Stimulated activated CD8-positive, alpha-beta memory T cell treated with anti-CD3 and anti-CD28 coated beads, Interleukin-15, amount 100 ng/mL, for 24 hours (primary cell): Measurements from ENCODE around the gene FTO.
"Not testable (repeated sequence)": the region's sequence is repeated elsewhere in the genome, so short reads cannot be mapped to it uniquely, and the experiment has no call there.

ENCODE experiments used
- DNase-seq: peaks from one replicate; pipeline ENCODE4 v3.0.0-alpha.2; 2020; ENCODE audit warnings: low read depth

FTO gene

GRCh38 chr16:53703590-53704444 is at the start of gene FTO, which contains the start of gene RPGRIP1L:
Gene FTO, plus strand, starts transcription at chr16:53704156.
Gene RPGRIP1L, minus strand, starts transcription at chr16:53703859. Its CDS starts 3,136 bp downstream, at chr16:53700723.
- peak; percentile 91 for DNase-seq

DNA sequence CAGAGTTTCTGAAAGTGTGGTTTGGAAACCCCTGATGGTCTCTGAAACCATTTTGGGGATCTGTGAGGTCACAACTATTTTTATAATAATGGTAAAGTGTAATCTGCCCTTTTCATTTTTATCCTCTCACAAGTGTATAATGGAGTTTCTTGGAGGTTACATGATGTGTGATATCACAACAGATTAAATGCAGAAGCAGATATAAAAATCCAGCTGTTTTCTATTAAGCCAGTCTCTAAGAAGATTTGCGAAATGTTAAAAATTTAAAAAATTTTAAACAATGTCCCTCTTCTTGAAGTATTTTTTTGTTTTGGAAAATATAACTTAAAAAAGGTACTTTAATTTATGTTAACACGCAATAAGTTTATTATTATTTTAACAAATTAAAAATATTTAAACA is 49.0 kb upstream of the FTO start:
- no peak for DNase-seq

- DNase-seq: no peak
These were observed 41.9 kb upstream of the FTO start for GRCh38 chr16:53662072-53662471.

DNA sequence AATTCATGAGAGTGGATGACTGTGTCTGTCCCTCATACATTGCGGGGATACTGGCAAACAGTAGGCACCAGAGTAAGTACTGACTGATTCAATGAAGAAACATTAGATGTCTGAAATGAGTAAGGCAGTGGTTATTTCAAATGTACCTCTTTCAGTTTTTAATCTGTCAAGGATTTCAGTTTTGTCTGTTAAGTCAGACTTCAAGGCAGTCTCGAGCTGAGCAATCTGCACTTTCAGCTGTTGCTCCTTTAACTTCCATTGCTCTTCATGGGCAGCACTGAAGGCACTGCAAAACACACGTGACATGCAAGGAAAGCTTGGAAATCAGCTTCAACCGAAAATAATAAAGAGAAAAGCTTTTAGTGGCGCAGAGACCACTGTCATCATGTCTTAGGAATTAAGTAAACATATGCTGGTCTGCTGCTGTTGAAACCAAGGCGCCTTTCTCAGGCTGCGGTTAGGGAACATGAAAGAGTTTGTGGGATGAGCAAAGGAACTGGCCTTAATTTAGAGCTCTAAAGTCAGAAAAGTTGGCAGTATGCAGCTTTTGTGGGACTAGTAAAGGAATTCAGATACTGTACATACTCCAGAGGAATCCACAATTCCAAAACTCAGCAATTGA is 39.1 kb upstream of the FTO start:
- no peak for DNase-seq

GRCh38 chr16:53666786-53667415 is 37.1 kb upstream of the FTO start:
- no peak for DNase-seq

DNA sequence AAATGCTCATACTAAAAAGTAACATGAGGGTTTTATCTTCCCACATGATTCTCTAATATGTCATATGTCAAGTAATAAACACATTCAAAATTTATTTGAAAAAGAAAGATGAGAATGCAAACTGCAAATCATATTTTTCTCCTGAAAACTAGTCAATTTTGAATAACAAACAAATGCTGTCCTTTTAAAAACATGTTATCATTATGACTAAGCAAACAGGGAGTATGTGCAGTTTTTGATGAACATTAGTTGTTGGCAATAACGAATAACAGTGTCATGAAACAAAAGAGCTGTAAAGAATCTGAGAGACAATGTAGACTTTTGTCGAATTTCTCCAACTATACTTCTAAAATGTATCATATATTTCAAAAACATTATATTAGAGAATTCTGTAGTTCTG is 35.1 kb upstream of the FTO start:
- no peak for DNase-seq

- no peak for DNase-seq
These were observed 31.5 kb upstream of the FTO start for GRCh38 chr16:53672461-53672860.

GRCh38 chr16:53673189-53673588 is 30.8 kb upstream of the FTO start:
- DNase-seq: no peak

GRCh38 chr16:53678155-53678554 is 25.8 kb upstream of the FTO start:
- DNase-seq: no peak

DNA sequence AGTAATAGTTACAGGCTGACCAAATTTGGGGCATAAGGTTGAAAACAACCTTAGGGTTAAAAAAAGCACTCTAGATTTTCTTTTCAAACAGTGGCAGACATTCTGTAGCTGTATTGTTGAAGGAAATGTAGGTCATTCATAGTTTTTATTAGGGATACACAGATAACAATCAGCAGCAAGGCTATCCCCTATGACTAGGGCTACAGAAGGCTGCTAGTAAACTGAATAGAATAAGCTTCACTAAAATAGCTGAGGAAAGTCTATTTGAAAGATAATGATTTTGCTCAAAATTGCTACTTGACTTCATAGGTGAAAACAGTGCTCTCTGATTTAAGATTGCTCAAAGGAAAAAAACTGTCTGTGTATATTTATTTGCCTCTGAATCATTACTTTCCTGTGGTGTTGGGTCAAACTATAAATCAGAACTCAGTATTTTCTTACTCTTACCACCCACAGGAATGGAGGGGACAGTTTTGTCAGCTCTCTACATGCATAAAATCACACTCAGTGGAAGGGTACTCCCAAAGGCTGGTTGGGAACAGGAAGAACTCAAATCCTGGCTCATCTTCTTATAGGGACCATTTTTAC is 25.1 kb upstream of the FTO start:
- no peak for DNase-seq

- DNase-seq: no peak
These were observed 23.2 kb upstream of the FTO start for GRCh38 chr16:53680756-53681155.

GRCh38 chr16:53681354-53681753 is 22.6 kb upstream of the FTO start:
- no peak for DNase-seq

DNA sequence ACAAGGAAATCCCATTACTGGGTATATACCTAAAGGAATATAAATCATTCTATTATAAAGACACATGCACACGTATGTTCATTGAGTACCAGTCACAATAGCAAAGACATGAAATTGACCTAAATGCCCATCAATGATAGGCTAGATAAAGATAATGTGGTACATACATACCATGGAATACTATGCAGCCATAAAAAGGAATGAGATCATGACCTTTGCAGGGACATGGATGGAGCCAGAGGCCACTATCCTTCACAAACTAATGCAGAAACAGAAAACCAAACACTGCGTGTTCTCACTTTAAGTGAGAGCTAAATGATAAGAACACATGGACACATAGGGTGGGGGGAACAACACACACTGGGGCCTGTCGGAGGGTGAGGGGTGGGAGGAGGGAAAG is 18.6 kb upstream of the FTO start:
- not testable (repeated sequence) for DNase-seq

DNA sequence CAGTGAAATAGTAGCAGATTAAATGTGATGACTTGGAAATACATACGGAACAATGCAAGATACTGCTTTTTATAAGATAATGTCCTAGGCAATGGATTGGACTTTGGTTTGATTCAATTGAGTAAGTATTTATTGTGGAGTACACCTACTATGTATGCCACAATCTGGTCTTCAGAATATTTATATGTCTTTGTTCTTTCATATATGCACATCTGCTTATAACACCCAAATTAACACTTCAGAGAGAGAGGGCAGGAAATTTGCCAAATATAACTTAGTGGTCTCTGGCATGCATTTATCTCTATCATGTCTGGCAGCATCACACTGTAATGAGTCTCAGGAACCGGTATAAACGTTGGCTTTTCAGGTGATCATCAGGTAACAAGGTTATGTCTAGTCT is 17.2 kb upstream of the FTO start:
- DNase-seq: no peak

GRCh38 chr16:53689636-53690035 is 14.3 kb upstream of the FTO start:
- DNase-seq: no peak

GRCh38 chr16:53690771-53691170 is 13.2 kb upstream of the FTO start:
- no peak for DNase-seq

DNA sequence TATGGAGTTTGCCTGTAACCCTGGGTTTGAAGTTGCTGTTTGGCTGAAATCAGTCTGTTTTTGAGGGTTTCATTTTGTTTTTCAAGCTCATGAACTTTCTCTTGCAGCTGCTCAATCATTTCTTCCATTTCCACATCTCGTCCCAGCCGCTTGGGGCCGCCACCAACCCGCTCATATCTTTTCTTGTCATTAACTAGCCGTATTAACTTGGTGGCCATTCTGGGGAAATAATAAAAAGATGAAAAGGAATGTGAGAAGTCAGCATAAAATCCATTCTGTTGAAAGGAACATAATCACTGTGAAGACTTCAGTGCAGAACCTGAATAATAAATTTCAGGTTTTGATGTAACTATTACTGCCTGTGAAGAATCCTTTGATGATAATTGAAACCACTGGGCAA is 11.8 kb upstream of the FTO start:
- no peak for DNase-seq

DNA sequence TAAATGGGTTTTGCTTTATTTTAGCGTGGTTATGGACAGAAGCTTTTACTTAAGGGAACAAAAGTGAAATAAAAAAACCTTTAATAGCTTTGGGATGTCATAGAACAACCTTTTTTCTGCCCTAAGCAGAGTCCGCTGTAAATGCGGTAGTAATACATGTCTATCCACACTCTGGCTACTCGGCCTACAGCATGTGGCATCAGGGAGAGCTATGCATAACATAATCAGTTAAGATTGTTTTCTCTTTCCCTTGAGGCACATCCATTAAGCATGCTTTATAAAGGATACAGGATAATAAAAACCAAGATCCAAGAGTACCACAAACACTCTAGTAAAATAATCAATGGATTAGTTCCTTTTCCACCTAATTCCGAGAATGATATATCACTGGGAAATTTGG is 10.6 kb upstream of the FTO start:
- no peak for DNase-seq

- DNase-seq: no peak
These were observed 8.9 kb upstream of the FTO start for GRCh38 chr16:53695070-53695469.

DNA sequence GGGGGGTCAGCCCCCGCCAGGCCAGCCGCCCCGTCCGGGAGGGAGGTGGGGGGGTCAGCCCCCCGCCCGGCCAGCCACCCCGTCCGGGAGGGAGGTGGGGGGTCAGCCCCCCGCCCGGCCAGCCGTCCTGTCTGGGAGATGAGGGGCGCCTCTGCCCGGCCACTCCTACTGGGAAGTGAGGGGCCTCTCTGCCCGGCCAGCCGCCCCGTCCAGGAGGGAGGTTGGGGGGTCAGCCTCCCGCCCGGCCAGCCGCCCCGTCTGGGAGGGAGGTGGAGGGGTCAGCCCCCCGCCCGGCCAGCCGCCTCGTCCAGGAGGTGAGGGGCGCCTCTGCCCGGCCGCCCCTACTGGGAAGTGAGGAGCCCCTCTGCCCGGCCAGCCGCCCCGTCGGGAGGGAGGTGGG is 5.7 kb upstream of the FTO start:
- not testable (repeated sequence) for DNase-seq

DNA sequence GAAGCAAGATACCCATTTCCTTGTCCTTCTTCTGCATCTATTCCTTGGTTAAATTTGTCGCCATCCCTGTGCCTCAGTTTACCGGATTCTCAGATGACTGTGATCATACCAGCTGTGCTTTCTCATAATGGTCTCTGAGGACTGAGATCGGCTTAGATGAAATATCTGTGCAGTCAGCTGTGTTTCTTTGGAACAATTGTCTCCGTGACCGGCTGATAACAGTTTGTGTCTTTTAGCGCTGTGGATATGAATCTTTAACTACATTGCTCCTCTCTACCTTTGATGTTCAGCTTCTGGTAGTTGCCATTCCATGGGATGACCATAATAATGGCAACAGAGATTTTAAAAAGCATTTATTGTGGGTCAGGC is 473 bp downstream of the FTO start:
- DNase-seq: no peak

DNA sequence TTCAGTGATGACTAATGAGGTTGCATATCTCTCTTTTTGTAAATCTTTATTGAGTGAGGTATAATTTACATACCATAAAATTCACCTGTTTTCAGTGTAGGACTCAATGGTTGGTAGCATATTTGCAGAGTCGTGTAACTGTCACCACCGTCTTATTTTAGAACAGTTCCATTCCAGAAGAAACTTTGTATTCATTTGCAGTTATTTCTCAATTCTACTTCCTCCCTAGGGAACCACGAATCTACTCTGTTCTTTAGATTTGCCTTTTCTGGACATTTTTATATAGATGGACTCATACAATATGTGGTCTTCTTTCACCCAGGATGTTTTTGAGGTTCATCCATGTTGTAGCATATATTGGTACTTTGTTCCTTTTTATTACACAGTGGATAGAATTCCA is 3.7 kb downstream of the FTO start:
- no peak for DNase-seq

- DNase-seq: no peak
These were observed 4.5 kb downstream of the FTO start for GRCh38 chr16:53708490-53708889.
